GM12891 (cell line): Measurements from ENCODE around the gene CFAP46.
"Not testable (repeated sequence)": the region's sequence is repeated elsewhere in the genome, so short reads cannot be mapped to it uniquely, and the experiment has no call there.

Experiments used
- DNase-seq: peaks from one replicate; pipeline ENCODE4 v3.0.0; 2011; ENCODE audit warnings: low spot score; ENCODE audit not compliant: insufficient read length
- FAIRE-seq: peaks from 2 replicates; lab custom pipeline; 2011; peaks lifted over from hg19 to GRCh38; lab: Jason Lieb, UNC
- PAX5 ChIP-seq: IDR thresholded peaks from 2 replicates; pipeline ENCODE4 v1.6.1; 2011; ENCODE audit warnings: low read length, moderate library complexity, mild to moderate bottlenecking; ENCODE audit not compliant: insufficient read depth, severe bottlenecking
- POLR2A ChIP-seq: IDR thresholded peaks from 2 replicates; pipeline ENCODE4 v1.6.1; 2011; ENCODE audit warnings: low read depth, low read length, control low read depth
- POLR2AphosphoS5 ChIP-seq: IDR thresholded peaks from 2 replicates; pipeline ENCODE4 v1.6.1; 2011; ENCODE audit warnings: low read depth, low read length, control low read depth
- POU2F2 ChIP-seq: IDR thresholded peaks from 2 replicates; pipeline ENCODE4 v1.6.1; 2011; ENCODE audit warnings: low read depth, mild to moderate bottlenecking, control low read depth, low read length, moderate library complexity
- SPI1 ChIP-seq: IDR thresholded peaks from 2 replicates; pipeline ENCODE4 v1.6.1; 2011; ENCODE audit warnings: low read depth, low read length, control low read depth
- TAF1 ChIP-seq: IDR thresholded peaks from 2 replicates; pipeline ENCODE4 v1.6.1; 2011; ENCODE audit warnings: low read depth, low read length, control low read depth

CFAP46 gene

GRCh38 chr10:132845041-132845551, 97.3 kb downstream of the CFAP46 start:
- no peak for FAIRE-seq

GRCh38 chr10:132844069-132844809, 98.1 kb downstream of the CFAP46 start:
- no peak for DNase-seq
- FAIRE-seq, result no peak
- TF ChIP-seq TAF1 (no peak), POLR2AphosphoS5 (no peak), POU2F2 (no peak), POLR2A (no peak), SPI1 (no peak), PAX5 (no peak)

More at GRCh38 chr10:132845041-132845551, 97.3 kb downstream of the CFAP46 start:
- no peak for DNase-seq
- TF ChIP-seq POLR2A, result no peak
- no peak for TF ChIP-seq POLR2AphosphoS5
- TF ChIP-seq SPI1, result no peak
- no peak for TF ChIP-seq PAX5
- TF ChIP-seq TAF1, result no peak
- TF ChIP-seq POU2F2, result no peak

GRCh38 chr10:132843276-132843675, 99.1 kb downstream of the CFAP46 start:
- DNase-seq, FAIRE-seq: not testable (repeated sequence)

DNA sequence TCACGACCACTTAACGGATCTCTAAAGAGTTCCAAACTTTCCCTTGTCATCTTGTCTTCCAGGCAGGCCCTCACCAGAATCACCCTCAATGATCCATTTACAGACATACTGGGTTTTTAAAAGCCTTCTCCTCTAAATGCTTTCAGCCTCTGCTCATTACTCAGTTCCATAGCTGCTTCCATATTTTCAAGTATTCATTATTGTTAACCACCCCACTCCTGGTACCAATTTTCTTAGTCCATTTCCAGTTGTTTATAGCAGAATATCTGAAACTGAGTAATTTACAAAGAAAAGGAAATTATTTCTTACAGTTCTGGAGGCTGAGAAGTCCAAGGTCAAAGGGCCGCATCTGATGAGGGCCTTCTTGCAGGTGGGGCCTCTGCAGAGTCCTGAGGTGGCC, 100.0 kb downstream of the CFAP46 start:
- FAIRE-seq (no peak), DNase-seq (no peak)
- TF ChIP-seq TAF1 (no peak), POU2F2 (no peak)

DNA sequence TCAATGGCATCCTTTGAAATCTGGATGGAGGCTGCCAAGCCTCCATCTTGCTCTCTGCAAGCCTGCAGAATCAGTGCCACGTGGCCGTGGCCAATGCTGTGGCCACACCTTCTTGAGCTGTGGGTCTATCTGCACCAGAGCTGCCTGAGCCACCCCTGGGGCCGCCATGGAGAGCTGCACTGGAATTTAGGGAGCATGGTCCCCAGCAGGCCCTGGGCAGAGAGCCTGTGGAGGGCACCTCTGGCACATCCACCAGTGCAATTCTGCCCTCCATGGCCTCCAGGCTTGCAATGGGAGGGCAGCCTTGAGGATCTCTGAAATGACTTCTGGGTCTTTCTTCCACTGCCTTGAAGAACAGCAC, 100.8 kb downstream of the CFAP46 start:
- FAIRE-seq (no peak), DNase-seq (no peak)
- TF ChIP-seq POLR2AphosphoS5 (no peak), TAF1 (no peak), SPI1 (no peak), PAX5 (no peak), POLR2A (no peak), POU2F2 (no peak)

- TF ChIP-seq PAX5 (no peak), TAF1 (no peak), POLR2AphosphoS5 (no peak), SPI1 (no peak), POU2F2 (no peak), POLR2A (no peak)
- FAIRE-seq (no peak), DNase-seq (no peak)
Observed at GRCh38 chr10:132840698-132841614, 101.4 kb downstream of the CFAP46 start.

DNA sequence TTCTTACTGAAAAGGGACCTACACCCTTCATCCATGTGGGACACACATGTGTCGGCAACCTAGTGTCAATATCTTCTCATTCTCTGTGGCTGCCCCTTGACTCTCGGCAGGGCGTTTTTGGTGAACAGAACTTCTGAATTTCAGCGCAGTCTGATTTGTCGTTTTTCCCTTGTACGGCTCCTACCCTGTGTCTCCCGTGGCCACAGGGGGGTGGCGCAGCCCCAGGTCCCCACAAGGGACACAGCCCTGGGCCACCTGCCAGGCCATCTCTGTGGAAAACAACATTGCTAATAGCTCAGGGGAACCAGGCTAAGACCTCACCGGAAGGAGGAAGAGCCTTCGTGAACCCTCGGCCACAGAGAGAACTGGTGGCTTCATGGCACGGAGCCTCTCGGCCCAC, 103.3 kb downstream of the CFAP46 start:
- TF ChIP-seq POLR2AphosphoS5 (no peak), POU2F2 (no peak), POLR2A (no peak), PAX5 (no peak), TAF1 (no peak), SPI1 (no peak)
- no peak for FAIRE-seq

DNA sequence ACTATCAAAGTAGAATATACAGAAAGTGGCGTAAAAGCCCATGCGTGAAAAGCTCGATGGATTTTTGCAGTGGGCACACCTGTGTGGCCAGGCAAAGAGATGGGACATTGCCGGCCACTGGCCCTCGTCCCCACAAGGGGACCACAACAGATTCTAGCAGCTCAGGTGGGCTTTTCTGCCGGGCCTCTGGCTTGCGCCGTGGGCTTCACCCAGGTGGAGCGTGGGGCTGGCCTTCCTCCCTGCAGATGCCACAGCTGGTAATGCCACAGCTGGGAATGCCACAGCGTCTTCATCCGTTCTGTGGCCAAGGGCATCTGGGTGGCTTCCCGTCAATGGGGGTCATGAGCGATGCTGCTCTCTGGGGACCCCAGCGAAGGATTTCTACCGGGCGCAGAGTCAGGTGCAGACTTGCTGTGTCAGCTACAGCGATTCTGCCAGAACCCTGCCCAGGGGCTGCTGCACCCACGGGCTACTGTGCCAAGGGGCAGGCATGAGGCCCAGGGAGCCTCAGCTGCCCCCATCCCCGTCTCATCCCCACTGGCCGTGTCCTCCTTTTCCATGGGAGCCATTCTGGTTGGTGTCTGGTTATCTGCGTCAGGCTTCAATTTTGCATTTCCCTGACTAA, 103.9 kb downstream of the CFAP46 start:
- no peak for FAIRE-seq
- no peak for DNase-seq
- TF ChIP-seq POLR2A, result no peak
- TF ChIP-seq TAF1, result no peak
- TF ChIP-seq PAX5, result no peak

More for the DNA sequence above, 103.3 kb downstream of the CFAP46 start:
- no peak for DNase-seq

GRCh38 chr10:132837905-132838304, 104.5 kb downstream of the CFAP46 start:
- TF ChIP-seq SPI1 (no peak), POLR2A (no peak), TAF1 (no peak), PAX5 (no peak), POLR2AphosphoS5 (no peak), POU2F2 (no peak)
- FAIRE-seq, result no peak
- no peak for DNase-seq
